NT2/D1 (cell line): ENCODE data around the gene OVAAL.

Experiments used
- SUZ12 ChIP-seq: IDR thresholded peaks from 2 replicates; pipeline ENCODE4 v1.6.1; 2011; ENCODE audit not compliant: insufficient read length, insufficient read depth; ENCODE audit errors: extremely low read depth
- YY1 ChIP-seq: IDR thresholded peaks from 2 replicates; pipeline ENCODE4 v1.6.1; 2011; ENCODE audit not compliant: insufficient read length, insufficient read depth
- ZNF274 ChIP-seq: IDR thresholded peaks from 2 replicates; pipeline ENCODE4 v1.6.1; 2011; ENCODE audit warnings: mild to moderate bottlenecking, low read depth, low read length

GRCh38 chr1:180603850-180604226, 45.1 kb downstream of the OVAAL start:
- no peak for TF ChIP-seq YY1
- no peak for TF ChIP-seq SUZ12
- TF ChIP-seq ZNF274: no peak
